Measurements from ENCODE around the gene ZIC1. TPM values are rescaled to one million over a fixed set of nuclear protein-coding genes. Genes with fewer than 3 reads are reported as not detected.

ZIC1 gene
- total and polyA plus RNA-seq, 9 of the 15 experiments (the other 6 are each of a cell fraction or from before 2014, with no cell fraction given), result 0.21 to 0.42 TPM; not detected in 7

DNA sequence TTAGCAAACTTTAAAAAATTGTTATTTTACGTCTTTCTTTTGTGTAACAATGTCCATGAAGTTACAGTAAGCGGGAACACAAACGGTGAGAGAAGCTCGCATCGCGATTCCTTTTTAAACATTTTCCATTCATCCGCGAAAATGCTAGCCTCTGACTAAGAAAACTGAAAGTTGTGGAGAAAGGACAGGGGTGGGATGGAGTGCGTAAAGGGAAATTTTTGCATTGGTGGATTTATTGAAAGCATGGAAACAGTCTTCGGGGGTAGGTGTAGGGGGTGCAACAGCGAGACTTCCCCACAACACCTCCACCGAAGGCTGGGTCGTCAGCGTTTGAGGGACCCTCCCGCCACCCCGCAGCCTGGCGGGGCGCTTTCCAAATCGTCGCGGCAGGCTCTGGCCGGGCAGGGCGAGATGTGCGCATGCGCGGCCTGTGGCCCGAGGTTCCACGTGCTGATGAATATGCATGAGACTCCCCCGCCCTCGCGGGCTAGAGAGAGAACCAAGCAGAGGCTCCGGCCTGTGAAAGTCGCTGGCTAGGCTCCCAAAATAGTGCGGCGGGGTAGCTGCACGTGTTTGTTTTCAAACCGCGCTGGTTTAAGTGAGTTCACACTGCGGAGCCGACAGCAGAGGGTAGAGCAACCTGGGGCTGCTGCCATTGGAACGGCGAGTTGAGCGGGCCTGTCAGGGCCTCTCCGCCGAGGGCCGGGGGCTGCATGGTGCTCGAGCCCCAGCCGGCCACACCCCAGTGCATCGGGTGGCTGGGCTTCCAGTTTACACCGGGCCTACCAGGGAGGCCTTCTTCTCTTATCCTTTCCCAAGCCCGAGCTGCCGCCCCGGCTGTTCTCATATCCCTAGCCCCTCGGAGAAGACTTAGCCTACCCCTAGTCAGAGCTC is 9.9 kb downstream of the ZIC1 start:
- peaks cover 14 to 41% of the 10 kb centered on the region in 2 experiments for H3K27me3 ChIP-seq (ENCODE audit: control insufficient read depth in 2 of 2, insufficient read depth in 2 of 2, low read length in 2 of 2)
- no peaks in the 10 kb centered on the region for H3K79me2 ChIP-seq (ENCODE audit: control insufficient read depth, insufficient read depth, low read length)
- WGBS (ENCODE audit: insufficient coverage, low coverage, missing lambda C conversion rate), result 3% methylated on average over 39 of the region's 54 CpGs
- no peaks in the 10 kb centered on the region for H3K9me3 ChIP-seq (replicated peaks; ENCODE audit: control insufficient read depth, insufficient read depth, low read depth, low read length)
- ATAC-seq (peak; percentile 91), FAIRE-seq (no peak), DNase-seq (ENCODE audit: extremely low read depth in 1 of 4, low spot score in 3 of 4) (peak; percentile 60 to 81 (median 74))
- peak overlapping the region; percentile 40; the same call in 1 of the 2 replicates for H2AFZ ChIP-seq (ENCODE audit: low read depth, low read length)
- intact Hi-C loops (cut with micrococcal nuclease) (no loop called here), in situ Hi-C loops (cut with MboI) (no loop called here)
- ChIA-PET POLR2A (no interaction called here), CTCF (ENCODE audit: low intra/inter-chr PET ratio) (no interaction called here)
- no peaks in the 10 kb centered on the region for H4K20me1 ChIP-seq (replicated peaks; ENCODE audit: control insufficient read depth, insufficient read depth, low read length)
- peaks cover 0 to 8% of the 10 kb centered on the region in 2 experiments; a peak in 1 of 5 replicates for H3K4me1 ChIP-seq (replicated peaks in 1 of 2; ENCODE audit: control insufficient read depth in 2 of 2, insufficient read depth in 2 of 2, low read length in 2 of 2)
- H3K9ac ChIP-seq (ENCODE audit: insufficient read depth in 1 of 2, low read depth in 2 of 2, low read length in 2 of 2), result peak overlapping the region in 1 of 2 experiments; percentile 64; a peak in 2 of 4 replicates
- H3K9me1 ChIP-seq (ENCODE audit: control insufficient read depth, insufficient read depth, low read length), result no peaks in the 10 kb centered on the region
- H3K4me3 ChIP-seq, result peak overlapping the region; percentile 5; the same call in 1 of the 2 replicates
- no TSS peak for BruUV-seq (replicated peaks)
- H3K27ac ChIP-seq (ENCODE audit: extremely low read depth, low read depth, low read length), result no peak overlapping the region
- H3K4me2 ChIP-seq (ENCODE audit: insufficient read depth, low read length), result peak overlapping the region; percentile 46
- H3K36me3 ChIP-seq (ENCODE audit: control insufficient read depth, insufficient read depth, low read length), result no peaks in the 10 kb centered on the region
- TF ChIP-seq, protein P1, sequence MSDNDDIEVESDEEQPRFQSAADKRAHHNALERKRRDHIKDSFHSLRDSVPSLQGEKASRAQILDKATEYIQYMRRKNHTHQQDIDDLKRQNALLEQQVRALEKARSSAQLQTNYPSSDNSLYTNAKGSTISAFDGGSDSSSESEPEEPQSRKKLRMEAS (CRISPR knock-in tag; IDR thresholded peaks at IDR 0.05), result peak; percentile 28; the same call in 1 of the 2 replicates
- TF ChIP-seq POLR2B (IDR thresholded peaks at IDR 0.05; ENCODE audit: low read depth, partially characterized antibody) (no peak), GATA2 (CRISPR knock-in tag; IDR thresholded peaks at IDR 0.05) (no peak), ZBED1 (IDR thresholded peaks at IDR 0.05) (no peak), SETDB1 (IDR thresholded peaks at IDR 0.05; ENCODE audit: low read length) (no peak), PHF21A (IDR thresholded peaks at IDR 0.05; ENCODE audit: borderline replicate concordance, low read depth) (no peak), NFXL1 (CRISPR knock-in tag; IDR thresholded peaks at IDR 0.05) (no peak), RCOR1 (IDR thresholded peaks at IDR 0.05; ENCODE audit: borderline replicate concordance in 1 of 2, low read depth in 2 of 2, low read length in 2 of 2) (no peak), KAT8 (IDR thresholded peaks at IDR 0.05; ENCODE audit: low read depth) (no peak)
- TF ChIP-seq, protein P2, sequence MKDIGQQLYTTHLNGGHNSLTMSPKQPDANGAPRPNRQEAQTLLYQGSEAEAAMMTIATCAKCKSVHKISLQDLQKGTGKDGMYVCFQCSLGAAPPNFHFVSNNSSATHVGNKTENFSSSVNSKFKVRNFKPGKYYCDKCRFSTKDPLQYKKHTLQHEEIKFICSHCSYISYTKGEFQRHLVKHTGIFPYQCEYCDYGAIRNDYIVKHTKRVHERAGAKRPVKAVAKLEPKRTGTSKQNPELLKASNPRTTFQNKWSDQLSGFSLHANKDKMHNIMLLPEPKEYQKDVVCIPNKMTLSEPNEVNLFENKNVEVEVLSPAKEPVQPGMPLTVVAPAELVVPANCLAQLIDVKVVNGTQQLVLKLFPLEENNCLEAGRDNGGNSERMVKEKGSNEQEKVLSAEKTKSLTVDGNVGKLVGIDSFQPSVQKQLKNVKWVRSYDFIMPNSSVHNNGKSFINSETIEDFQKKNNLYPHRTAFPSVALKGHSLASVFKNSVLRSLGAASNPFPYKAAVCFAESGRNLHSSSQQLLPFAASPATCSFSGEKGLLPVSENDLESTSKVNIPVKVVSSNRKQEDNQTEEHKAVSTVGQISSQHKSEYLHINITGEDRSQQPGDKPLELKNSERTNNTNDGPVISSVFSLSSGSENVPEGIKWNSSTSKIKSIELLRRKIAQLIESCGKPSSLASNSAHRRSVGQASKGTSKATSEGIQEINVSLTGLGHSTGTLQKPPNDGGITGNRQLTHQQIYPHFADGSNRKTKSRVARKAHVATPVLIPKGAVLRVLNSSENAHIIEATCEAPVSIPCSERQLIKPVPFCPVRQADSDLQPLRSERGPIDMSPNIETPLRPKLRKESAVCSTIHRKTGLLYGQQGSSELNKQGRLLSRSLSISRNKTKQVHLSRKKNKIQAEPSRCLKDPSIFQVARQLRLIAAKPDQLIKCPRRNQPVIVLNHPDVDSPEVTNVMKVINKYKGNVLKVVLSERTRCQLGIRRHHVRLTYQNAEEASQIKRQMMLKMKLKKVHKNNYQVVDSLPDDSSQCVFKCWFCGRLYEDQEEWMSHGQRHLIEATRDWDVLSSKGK (CRISPR knock-in tag; IDR thresholded peaks at IDR 0.05), result no peak
- TF ChIP-seq, protein P3, sequence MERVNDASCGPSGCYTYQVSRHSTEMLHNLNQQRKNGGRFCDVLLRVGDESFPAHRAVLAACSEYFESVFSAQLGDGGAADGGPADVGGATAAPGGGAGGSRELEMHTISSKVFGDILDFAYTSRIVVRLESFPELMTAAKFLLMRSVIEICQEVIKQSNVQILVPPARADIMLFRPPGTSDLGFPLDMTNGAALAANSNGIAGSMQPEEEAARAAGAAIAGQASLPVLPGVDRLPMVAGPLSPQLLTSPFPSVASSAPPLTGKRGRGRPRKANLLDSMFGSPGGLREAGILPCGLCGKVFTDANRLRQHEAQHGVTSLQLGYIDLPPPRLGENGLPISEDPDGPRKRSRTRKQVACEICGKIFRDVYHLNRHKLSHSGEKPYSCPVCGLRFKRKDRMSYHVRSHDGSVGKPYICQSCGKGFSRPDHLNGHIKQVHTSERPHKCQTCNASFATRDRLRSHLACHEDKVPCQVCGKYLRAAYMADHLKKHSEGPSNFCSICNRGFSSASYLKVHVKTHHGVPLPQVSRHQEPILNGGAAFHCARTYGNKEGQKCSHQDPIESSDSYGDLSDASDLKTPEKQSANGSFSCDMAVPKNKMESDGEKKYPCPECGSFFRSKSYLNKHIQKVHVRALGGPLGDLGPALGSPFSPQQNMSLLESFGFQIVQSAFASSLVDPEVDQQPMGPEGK (CRISPR knock-in tag; IDR thresholded peaks at IDR 0.05; ENCODE audit: borderline replicate concordance), result no peak
- TF ChIP-seq, protein P4, sequence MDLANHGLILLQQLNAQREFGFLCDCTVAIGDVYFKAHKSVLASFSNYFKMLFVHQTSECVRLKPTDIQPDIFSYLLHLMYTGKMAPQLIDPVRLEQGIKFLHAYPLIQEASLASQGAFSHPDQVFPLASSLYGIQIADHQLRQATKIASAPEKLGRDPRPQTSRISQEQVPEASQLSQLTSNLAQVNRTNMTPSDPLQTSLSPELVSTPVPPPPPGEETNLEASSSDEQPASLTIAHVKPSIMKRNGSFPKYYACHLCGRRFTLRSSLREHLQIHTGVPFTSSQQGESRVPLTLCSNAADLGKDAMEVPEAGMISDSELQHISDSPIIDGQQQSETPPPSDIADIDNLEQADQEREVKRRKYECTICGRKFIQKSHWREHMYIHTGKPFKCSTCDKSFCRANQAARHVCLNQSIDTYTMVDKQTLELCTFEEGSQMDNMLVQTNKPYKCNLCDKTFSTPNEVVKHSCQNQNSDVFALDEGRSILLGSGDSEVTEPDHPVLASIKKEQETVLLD (IDR thresholded peaks at IDR 0.05), result peak; percentile 73
- TF ChIP-seq, protein P5, sequence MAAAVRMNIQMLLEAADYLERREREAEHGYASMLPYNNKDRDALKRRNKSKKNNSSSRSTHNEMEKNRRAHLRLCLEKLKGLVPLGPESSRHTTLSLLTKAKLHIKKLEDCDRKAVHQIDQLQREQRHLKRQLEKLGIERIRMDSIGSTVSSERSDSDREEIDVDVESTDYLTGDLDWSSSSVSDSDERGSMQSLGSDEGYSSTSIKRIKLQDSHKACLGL (CRISPR knock-in tag; IDR thresholded peaks at IDR 0.05; ENCODE audit: borderline replicate concordance, poor library complexity, severe bottlenecking), result no peak
